22Rv1 (cell line): ENCODE measurements around the gene NKG7.

ENCODE experiments used
- H3K27ac ChIP-seq: fragments of 450-650 bp; 2 replicates; pipeline ENCODE4 v1.5.1; 2017
- ZFX ChIP-seq: fragments of 450-650 bp; IDR thresholded peaks from 2 replicates; pipeline ENCODE4 v1.6.1; 2017; ENCODE audit warnings: antibody characterized with exemption, borderline replicate concordance
- TF ChIP-seq, protein P1 (sequence below): fragments of 450-650 bp; IDR thresholded peaks from 2 replicates; pipeline ENCODE4 v1.5.1; 2017; ENCODE audit warnings: mild to moderate bottlenecking

NKG7 gene

DNA sequence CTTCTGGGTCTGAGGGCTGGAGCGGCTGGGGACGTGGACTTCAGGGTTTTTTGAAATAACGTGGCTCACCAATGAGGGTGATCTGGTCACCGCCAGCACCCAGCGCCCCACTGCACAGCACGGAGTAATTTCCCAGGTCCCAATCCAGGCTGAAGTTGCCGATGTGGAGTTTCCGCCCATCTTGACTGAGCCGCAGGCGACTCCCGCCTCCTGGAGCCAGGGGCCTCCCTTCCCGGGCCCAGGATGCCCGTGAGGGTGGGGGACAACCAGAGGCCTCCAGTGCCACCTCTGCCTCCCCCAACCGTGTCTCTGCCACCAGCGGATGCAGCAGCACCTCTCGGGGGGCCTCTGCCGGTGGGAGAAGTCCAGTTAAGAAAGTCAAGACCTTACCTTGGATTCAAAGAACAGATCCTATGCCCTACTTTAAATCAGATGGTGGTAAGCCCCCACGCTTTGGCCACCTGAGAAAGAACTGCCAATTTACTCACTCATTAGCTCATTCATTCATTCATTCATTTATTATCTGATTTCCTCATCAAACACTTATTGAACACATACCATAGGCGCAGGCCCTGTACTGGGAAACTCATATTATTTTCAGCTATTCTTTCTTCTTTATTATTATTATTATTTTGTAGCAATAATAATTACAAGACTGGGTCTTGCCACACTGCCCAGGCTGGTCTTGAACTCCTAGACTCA, 34.4 kb downstream of the NKG7 start:
- no peak overlapping the region; the same call in 1 of the 2 replicates for H3K27ac ChIP-seq

DNA sequence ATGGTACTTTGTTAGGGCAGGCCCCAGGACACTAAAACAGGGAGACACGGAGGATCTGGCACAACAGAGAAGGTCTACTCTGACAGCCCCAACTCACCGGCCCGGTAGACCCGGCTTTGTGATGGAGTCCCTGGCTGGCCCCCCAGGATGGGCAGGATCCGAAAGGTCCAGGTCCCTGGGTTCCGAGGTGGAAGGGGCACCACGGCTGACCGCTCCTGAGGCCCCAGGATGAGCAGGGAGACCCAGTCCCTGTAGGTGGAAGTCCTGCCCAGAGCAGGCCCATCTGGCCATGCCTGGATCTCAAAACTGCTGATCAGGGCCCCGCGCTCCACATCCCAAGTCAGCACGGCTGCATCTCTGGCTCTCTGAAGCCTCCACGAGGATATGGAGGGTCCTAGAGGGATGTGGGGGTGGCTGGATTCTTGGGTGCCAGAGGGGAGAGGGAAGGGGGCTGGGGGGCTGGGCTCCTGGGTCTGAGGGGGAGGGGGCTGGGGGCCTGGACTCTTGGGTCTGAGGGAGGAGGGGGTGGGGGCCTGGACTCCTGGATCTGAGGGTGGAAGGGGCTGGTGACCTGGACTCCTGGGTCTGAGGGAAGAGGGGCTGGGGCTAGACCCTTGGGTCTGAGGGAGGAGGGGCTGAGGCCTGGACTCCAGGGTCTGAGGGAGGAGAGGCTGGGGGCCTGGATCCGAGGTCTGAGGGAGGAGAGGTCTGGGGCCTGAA, 35.2 kb downstream of the NKG7 start:
- no peak overlapping the region for H3K27ac ChIP-seq

More for the DNA sequence above, 34.4 kb downstream of the NKG7 start:
- TF ChIP-seq ZFX: no peak
- TF ChIP-seq, protein P1, sequence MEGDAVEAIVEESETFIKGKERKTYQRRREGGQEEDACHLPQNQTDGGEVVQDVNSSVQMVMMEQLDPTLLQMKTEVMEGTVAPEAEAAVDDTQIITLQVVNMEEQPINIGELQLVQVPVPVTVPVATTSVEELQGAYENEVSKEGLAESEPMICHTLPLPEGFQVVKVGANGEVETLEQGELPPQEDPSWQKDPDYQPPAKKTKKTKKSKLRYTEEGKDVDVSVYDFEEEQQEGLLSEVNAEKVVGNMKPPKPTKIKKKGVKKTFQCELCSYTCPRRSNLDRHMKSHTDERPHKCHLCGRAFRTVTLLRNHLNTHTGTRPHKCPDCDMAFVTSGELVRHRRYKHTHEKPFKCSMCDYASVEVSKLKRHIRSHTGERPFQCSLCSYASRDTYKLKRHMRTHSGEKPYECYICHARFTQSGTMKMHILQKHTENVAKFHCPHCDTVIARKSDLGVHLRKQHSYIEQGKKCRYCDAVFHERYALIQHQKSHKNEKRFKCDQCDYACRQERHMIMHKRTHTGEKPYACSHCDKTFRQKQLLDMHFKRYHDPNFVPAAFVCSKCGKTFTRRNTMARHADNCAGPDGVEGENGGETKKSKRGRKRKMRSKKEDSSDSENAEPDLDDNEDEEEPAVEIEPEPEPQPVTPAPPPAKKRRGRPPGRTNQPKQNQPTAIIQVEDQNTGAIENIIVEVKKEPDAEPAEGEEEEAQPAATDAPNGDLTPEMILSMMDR: no peak

DNA sequence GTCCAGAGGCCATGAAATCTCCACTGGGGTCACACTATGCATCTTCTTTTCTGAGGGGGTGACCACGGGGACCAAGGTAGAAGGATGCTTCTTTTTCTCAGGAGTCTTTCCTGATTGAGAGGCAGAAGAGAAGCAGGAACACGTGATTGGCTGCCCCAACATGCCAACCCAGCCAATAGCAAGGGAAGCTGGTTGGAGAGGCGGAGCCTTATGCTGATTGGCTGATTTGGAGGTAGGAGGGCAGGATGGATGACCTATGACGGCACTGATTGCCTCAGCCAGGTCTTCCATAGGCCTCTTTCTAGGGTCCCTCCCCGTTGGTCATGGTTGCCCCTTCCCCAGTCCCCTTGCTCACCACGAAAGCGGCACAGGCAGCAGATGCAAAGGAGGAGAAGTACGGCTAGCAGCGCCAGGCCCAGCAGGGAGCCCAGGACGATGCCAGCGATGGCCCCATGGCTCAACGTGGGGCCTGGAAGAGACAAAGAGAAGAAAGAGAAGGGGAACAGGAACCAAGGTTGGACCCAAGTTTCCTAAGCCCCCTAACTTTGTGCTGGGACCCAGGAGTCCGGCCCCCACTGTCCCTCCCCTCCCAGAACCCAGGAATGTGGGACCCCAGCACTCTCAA, 38.5 kb downstream of the NKG7 start:
- H3K27ac ChIP-seq: no peak overlapping the region
- no peak for TF ChIP-seq ZFX
- TF ChIP-seq, protein P1: no peak

More for the DNA sequence above, 35.2 kb downstream of the NKG7 start:
- no peak for TF ChIP-seq ZFX
- TF ChIP-seq, protein P1: no peak

DNA sequence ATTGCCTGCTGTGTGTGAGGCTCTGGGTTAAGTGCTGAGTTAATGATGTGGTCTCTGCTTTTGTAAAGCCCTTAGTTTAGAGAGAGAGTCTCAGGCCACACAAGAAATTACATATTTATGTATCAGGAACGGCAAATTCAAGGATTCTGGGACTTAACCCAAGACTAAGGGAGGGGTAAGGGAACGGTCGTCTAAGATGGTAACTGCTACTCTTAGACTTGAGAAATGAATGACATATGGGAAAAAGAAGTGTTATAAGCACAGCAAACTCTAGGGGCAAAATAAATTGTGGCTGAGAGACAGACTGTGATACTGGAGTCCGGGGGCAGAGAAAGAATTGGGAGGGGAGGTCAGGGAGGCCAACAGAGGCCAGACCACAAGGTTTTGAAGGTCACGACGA, 40.7 kb downstream of the NKG7 start:
- no peak overlapping the region for H3K27ac ChIP-seq
- TF ChIP-seq, protein P1: no peak
- no peak for TF ChIP-seq ZFX

DNA sequence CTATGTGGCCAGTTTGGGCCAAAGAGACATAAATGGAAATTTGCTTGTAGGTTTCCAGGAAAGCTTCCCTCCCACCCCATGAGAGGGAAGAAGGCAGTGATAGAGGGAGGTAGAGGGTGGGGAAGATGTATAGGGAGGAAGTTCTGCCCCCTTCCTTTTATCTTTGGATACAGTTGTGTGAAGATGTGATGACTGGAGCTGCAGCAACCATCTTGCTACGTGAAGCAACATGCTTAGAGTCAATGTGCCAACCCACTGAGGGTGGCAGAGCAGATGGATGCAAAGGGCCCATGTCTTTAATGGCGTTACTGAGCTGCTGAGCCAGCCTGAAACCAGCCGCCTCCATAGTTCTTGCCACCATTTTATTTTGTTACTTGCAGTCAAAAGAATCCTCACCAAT, 41.3 kb downstream of the NKG7 start:
- no peak overlapping the region for H3K27ac ChIP-seq
- TF ChIP-seq, protein P1: no peak
- TF ChIP-seq ZFX: no peak

DNA sequence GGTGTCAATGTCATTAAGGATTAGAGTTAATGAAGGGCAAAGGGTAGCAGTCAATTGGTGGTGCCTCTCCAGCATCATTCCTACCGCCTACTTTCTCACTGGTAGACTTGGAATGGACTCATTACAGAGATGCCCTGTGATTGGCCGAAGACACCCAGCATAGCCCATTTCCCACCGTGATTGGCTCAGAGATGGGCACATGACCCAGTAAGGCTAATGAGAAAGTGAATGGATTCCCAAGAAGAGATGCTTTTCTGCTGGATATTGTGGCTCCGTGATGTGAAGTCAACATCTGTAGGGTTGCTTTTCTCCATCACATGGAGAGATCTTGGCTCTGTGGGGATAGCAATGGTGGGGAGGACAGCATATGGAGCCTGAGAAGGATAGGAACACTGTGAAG, 42.1 kb downstream of the NKG7 start:
- TF ChIP-seq, protein P1: no peak
- no peak for TF ChIP-seq ZFX
- H3K27ac ChIP-seq: no peak overlapping the region

DNA sequence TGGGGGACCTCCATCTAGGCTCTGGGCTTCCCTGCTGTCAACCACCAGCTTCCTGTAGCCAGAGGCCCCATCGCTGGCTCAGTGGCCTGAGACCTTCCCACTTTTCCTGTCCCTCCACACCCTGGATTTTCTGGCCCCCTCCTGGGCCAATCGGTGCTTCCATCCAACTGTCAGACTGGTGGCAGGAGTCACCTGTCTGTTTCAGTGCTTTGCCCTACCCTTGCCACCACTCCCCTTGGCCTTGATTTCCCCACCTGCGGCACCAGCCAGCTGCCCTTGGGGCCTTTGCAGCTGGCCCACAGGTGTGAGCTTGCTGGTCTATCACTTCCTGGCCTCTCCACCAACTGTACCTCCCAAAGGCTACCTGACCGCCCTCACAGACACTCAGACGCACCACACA, 43.0 kb downstream of the NKG7 start:
- H3K27ac ChIP-seq: no peak overlapping the region
- TF ChIP-seq, protein P1: no peak
- no peak for TF ChIP-seq ZFX
